ENCODE data around the gene UBE2G2. TPM values are rescaled to one million over a fixed set of nuclear protein-coding genes. Genes with fewer than 3 reads are reported as not detected.

Gene UBE2G2
- total RNA-seq, 3 donors from 2014 or later = 84.8 to 128 (median 99.2) TPM

- Histone ChIP-seq H3K4me3 (no peak overlapping the region), H3K4me1 (no peaks in the 10 kb centered on the region), H3K9me3 (peaks cover 43 to 48% of the 10 kb centered on the region in 2 donors), H3K36me3 (no peaks in the 10 kb centered on the region), H3K27ac (no peak overlapping the region), H3K27me3 (no peaks in the 10 kb centered on the region)
- TF ChIP-seq POLR2AphosphoS5 (IDR thresholded peaks at IDR 0.05) (no peak), POLR2A (IDR thresholded peaks at IDR 0.05) (no peak), CTCF (IDR thresholded peaks at IDR 0.05) (no peak)
- intact Hi-C loops (cut with DNase I; ENCODE audit: low total_unique reads) = loop anchor here (5.0 kb wide), 1 partner anchor 103 kb away; the partner anchor contains the start of gene KRTAP10-10
- no peak for DNase-seq (ENCODE audit: low spot score in 2 of 2)
These were observed 60.9 kb downstream of the UBE2G2 start for GRCh38 chr21:44740742-44741141.

- H3K9me3 ChIP-seq = peaks cover 48 to 61% of the 10 kb centered on the region in 2 donors
- no peaks in the 10 kb centered on the region for H3K4me1 ChIP-seq
- intact Hi-C loops (cut with DNase I; ENCODE audit: low total_unique reads) = no loop called here
- H3K27ac ChIP-seq = no peak overlapping the region
- no peaks in the 10 kb centered on the region for H3K27me3 ChIP-seq
- H3K4me3 ChIP-seq = no peak overlapping the region
- DNase-seq (ENCODE audit: low spot score in 2 of 2) = no peak
- TF ChIP-seq POLR2A (IDR thresholded peaks at IDR 0.05) (no peak), CTCF (IDR thresholded peaks at IDR 0.05) (no peak), POLR2AphosphoS5 (IDR thresholded peaks at IDR 0.05) (no peak)
- no peaks in the 10 kb centered on the region for H3K36me3 ChIP-seq
These were observed 62.3 kb downstream of the UBE2G2 start for GRCh38 chr21:44739316-44739715.

GRCh38 chr21:44738621-44739020, 63.0 kb downstream of the UBE2G2 start:
- H3K9me3 ChIP-seq = peaks cover 48 to 61% of the 10 kb centered on the region in 2 donors
- no peaks in the 10 kb centered on the region for H3K36me3 ChIP-seq
- DNase-seq (ENCODE audit: low spot score in 2 of 2) = no peak
- no peak overlapping the region for H3K4me3 ChIP-seq
- no peaks in the 10 kb centered on the region for H3K4me1 ChIP-seq
- intact Hi-C loops (cut with DNase I; ENCODE audit: low total_unique reads) = no loop called here
- no peaks in the 10 kb centered on the region for H3K27me3 ChIP-seq
- no peak overlapping the region for H3K27ac ChIP-seq
- TF ChIP-seq CTCF (IDR thresholded peaks at IDR 0.05) = no peak
- no peak for TF ChIP-seq POLR2A (IDR thresholded peaks at IDR 0.05)
- TF ChIP-seq POLR2AphosphoS5 (IDR thresholded peaks at IDR 0.05) = no peak

GRCh38 chr21:44737706-44738354, 63.8 kb downstream of the UBE2G2 start:
- Histone ChIP-seq H3K4me1 (no peaks in the 10 kb centered on the region), H3K36me3 (no peaks in the 10 kb centered on the region), H3K27me3 (no peaks in the 10 kb centered on the region), H3K4me3 (no peak overlapping the region), H3K9me3 (peaks cover 48 to 61% of the 10 kb centered on the region in 2 donors), H3K27ac (no peak overlapping the region)
- intact Hi-C loops (cut with DNase I; ENCODE audit: low total_unique reads) = no loop called here
- DNase-seq (ENCODE audit: low spot score in 2 of 2) = no peak
- TF ChIP-seq CTCF (IDR thresholded peaks at IDR 0.05) = no peak
- TF ChIP-seq POLR2AphosphoS5 (IDR thresholded peaks at IDR 0.05) = no peak
- no peak for TF ChIP-seq POLR2A (IDR thresholded peaks at IDR 0.05)

GRCh38 chr21:44736291-44737004, 65.2 kb downstream of the UBE2G2 start:
- TF ChIP-seq POLR2AphosphoS5 (IDR thresholded peaks at IDR 0.05) (no peak), POLR2A (IDR thresholded peaks at IDR 0.05) (no peak), CTCF (IDR thresholded peaks at IDR 0.05) (no peak)
- Histone ChIP-seq H3K9me3 (peaks cover 48 to 61% of the 10 kb centered on the region in 2 donors), H3K4me3 (no peak overlapping the region), H3K27me3 (no peaks in the 10 kb centered on the region), H3K27ac (no peak overlapping the region), H3K36me3 (no peaks in the 10 kb centered on the region), H3K4me1 (no peaks in the 10 kb centered on the region)
- DNase-seq (ENCODE audit: low spot score in 2 of 2) = peak in 1 of 2 donors; percentile 35
- intact Hi-C loops (cut with DNase I; ENCODE audit: low total_unique reads) = no loop called here

Data from breast epithelium (tissue), 4 donors.